SU-DHL-6 (cell line): Measurements from ENCODE around the gene SDHAF1.

Experiments
- EZH2phosphoT487 ChIP-seq: fragments of 200-600 bp; sonication (generic), shearing (Covaris generic); conservative IDR thresholded peaks from 2 replicates; pipeline ENCODE4 v1.6.1; 2018; ENCODE audit warnings: mild to moderate bottlenecking, antibody characterized with exemption, low read length, moderate library complexity, mixed read lengths
- TF ChIP-seq, protein P1 (sequence below): fragments of 200-600 bp; sonication (generic); IDR thresholded peaks from one replicate; pipeline ENCODE4 v1.5.1; 2017; ENCODE audit warnings: antibody characterized with exemption, mild to moderate bottlenecking, low read length, moderate library complexity; ENCODE audit not compliant: insufficient read depth, poor library complexity, severe bottlenecking

DNA sequence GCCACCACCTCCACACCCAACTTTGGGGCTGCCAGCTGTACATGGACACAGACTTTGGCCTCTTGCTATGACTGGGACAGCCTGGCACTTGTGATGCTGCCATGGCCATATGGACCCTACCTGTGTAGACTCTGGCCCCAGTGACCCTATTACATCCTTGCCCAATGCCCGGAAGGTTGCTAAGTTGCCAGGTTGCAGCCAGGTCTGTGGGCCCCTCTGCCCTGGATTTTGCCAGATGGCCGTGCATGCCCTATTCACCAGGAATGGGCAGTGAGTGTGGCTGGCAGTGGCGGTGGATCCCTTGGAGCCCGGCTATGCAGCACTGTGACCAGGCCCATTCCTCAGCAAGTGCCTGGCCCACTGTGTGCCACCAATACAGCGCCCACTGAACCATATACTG is 8.9 kb upstream of the SDHAF1 start:
- TF ChIP-seq, protein P1, sequence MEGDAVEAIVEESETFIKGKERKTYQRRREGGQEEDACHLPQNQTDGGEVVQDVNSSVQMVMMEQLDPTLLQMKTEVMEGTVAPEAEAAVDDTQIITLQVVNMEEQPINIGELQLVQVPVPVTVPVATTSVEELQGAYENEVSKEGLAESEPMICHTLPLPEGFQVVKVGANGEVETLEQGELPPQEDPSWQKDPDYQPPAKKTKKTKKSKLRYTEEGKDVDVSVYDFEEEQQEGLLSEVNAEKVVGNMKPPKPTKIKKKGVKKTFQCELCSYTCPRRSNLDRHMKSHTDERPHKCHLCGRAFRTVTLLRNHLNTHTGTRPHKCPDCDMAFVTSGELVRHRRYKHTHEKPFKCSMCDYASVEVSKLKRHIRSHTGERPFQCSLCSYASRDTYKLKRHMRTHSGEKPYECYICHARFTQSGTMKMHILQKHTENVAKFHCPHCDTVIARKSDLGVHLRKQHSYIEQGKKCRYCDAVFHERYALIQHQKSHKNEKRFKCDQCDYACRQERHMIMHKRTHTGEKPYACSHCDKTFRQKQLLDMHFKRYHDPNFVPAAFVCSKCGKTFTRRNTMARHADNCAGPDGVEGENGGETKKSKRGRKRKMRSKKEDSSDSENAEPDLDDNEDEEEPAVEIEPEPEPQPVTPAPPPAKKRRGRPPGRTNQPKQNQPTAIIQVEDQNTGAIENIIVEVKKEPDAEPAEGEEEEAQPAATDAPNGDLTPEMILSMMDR = no peak
- TF ChIP-seq EZH2phosphoT487 = no peak
